ENCODE data around the gene UROC1.

UROC1 gene

DNA sequence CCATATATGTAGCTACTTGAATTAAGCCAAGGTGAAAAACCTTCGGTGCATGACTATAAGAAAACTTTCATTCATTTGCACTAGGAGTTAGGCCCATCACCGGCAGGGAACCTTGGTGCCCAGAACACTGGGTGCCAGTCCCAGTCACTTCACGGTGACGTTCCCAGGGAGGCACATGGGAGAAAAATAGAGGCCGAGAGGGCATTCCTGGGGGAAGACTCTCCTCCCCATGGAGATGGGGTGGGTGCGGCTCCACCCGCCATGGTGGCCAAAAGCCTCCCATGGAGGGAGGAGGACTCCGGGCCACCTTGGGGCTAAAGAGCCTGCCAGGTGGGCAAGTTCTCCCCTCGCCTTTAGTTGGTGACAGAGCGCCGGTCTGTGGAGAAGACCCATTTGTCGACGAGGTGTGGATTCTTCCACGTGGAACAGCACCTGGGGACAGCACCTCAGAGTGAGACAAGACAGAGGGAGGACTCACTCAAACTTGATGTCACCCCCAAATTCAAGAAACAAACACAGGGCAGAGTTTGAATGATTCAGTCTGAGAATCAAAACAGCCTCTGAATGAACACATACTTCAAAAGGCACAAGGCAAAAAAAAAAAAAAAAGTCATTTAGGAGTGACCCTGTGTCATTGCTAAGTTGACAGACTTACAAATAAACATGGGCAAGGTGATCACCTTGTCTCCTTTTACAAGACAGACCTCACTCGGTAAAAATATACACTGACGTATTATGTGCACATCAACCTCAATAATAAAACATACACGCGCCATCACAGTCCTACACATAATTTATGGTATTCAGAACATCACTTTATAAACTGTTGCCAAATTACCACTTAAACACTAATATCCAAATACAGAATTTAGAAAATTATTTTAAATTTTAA is 80.5 kb downstream of the UROC1 start:
- Histone ChIP-seq H3K9ac (ENCODE audit: low read depth in 1 of 2, low read length in 2 of 2) (no peak overlapping the region), H3K36me3 (ENCODE audit: control insufficient read depth in 2 of 2, insufficient read depth in 2 of 2, low read length in 2 of 2) (peaks cover 20 to 43% of the 10 kb centered on the region in 2 donors), H3K4me3 (ENCODE audit: low read length in 2 of 2) (no peak overlapping the region), H3K4me1 (ENCODE audit: control insufficient read depth in 2 of 2, insufficient read depth in 2 of 2, low read length in 2 of 2) (no peaks in the 10 kb centered on the region), H3K27me3 (ENCODE audit: control insufficient read depth in 2 of 2, insufficient read depth in 2 of 2, low read length in 2 of 2) (no peaks in the 10 kb centered on the region), H3K9me3 (ENCODE audit: control insufficient read depth in 2 of 2, low read length in 2 of 2) (no peaks in the 10 kb centered on the region), H3K27ac (ENCODE audit: low read depth in 2 of 2, low read length in 2 of 2) (no peak overlapping the region)

DNA sequence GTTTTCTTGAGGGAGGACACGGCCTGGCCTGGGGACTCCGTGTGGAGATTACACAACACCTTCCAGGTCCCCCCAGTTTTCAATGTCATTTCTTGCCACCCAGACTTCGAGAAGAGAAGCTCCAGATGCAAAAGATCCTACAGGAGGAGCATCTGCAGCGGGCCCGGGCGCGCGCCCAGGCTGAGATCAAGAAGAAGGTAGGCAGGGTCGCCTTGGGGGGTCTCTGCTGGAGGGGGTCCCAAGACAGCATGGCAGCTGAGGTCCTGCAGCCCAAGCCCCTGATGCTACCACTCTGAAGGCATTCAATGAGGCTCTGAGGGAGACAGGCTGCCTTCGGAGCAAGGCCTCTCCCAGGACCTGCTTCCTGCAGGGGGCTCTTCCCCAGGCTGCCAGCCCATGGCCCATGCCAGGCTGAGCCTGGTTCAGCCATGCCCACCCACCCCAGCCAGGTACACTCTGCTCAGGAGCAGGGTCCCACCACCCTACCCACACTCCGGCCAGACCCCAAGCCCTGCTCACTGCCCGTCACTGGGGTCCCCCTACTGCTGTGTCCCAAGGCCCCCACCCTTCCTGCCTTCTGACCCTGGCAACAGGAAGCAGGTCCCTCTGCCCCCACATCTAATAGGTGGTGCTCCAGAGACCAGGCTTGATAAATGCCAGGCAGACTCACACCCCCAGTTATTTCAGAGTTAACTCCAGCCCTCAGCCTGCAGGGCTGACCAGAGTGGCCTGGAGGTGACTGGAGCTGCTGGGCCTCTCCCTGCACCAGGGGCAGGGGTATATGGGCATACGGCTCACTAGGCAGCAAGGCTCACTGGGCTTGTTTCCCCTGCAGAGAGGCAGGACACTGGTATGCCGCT is 81.9 kb downstream of the UROC1 start:
- Histone ChIP-seq H3K27me3 (ENCODE audit: control insufficient read depth in 2 of 2, insufficient read depth in 2 of 2, low read length in 2 of 2) (no peaks in the 10 kb centered on the region), H3K9ac (ENCODE audit: low read depth in 1 of 2, low read length in 2 of 2) (no peak overlapping the region), H3K27ac (ENCODE audit: low read depth in 2 of 2, low read length in 2 of 2) (no peak overlapping the region), H3K9me3 (ENCODE audit: control insufficient read depth in 2 of 2, low read length in 2 of 2) (no peaks in the 10 kb centered on the region), H3K4me3 (ENCODE audit: low read length in 2 of 2) (no peak overlapping the region), H3K36me3 (ENCODE audit: control insufficient read depth in 2 of 2, insufficient read depth in 2 of 2, low read length in 2 of 2) (peaks cover 11 to 38% of the 10 kb centered on the region in 2 donors), H3K4me1 (ENCODE audit: control insufficient read depth in 2 of 2, insufficient read depth in 2 of 2, low read length in 2 of 2) (no peaks in the 10 kb centered on the region)

GRCh38 chr3:126434931-126435411 is 82.6 kb downstream of the UROC1 start:
- no peak overlapping the region for H3K27ac ChIP-seq (ENCODE audit: low read depth in 2 of 2, low read length in 2 of 2)

DNA sequence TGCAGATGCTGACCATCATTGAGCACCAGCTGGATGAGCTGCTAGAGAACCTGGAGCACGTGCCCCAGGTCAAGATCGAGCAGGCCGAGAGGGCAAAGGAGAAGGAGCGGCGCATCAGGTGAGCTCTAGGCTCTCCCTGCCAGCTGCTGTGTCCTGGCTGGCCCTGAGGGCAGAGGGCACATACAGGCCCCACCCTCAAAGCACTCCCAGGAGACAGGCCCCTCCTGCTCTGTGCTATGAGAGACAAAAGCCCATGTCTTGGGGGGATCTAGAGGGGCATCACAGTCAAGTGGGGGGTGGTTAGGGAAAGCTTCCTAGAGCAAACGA is 83.3 kb downstream of the UROC1 start:
- H3K36me3 ChIP-seq (ENCODE audit: control insufficient read depth in 2 of 2, insufficient read depth in 2 of 2, low read length in 2 of 2): peaks cover 8 to 28% of the 10 kb centered on the region in 2 donors
- H3K27me3 ChIP-seq (ENCODE audit: control insufficient read depth in 2 of 2, insufficient read depth in 2 of 2, low read length in 2 of 2): no peaks in the 10 kb centered on the region
- H3K4me3 ChIP-seq (ENCODE audit: low read length in 2 of 2): no peak overlapping the region
- no peak overlapping the region for H3K9ac ChIP-seq (ENCODE audit: low read depth in 1 of 2, low read length in 2 of 2)
- no peaks in the 10 kb centered on the region for H3K4me1 ChIP-seq (ENCODE audit: control insufficient read depth in 2 of 2, insufficient read depth in 2 of 2, low read length in 2 of 2)
- H3K9me3 ChIP-seq (ENCODE audit: control insufficient read depth in 2 of 2, low read length in 2 of 2): no peaks in the 10 kb centered on the region
- H3K27ac ChIP-seq (ENCODE audit: low read depth in 2 of 2, low read length in 2 of 2): no peak overlapping the region

More at GRCh38 chr3:126434931-126435411, 82.6 kb downstream of the UROC1 start:
- Histone ChIP-seq H3K36me3 (ENCODE audit: control insufficient read depth in 2 of 2, insufficient read depth in 2 of 2, low read length in 2 of 2) (peaks cover 11 to 33% of the 10 kb centered on the region in 2 donors), H3K9ac (ENCODE audit: low read depth in 1 of 2, low read length in 2 of 2) (no peak overlapping the region), H3K9me3 (ENCODE audit: control insufficient read depth in 2 of 2, low read length in 2 of 2) (no peaks in the 10 kb centered on the region), H3K27me3 (ENCODE audit: control insufficient read depth in 2 of 2, insufficient read depth in 2 of 2, low read length in 2 of 2) (no peaks in the 10 kb centered on the region), H3K4me3 (ENCODE audit: low read length in 2 of 2) (no peak overlapping the region), H3K4me1 (ENCODE audit: control insufficient read depth in 2 of 2, insufficient read depth in 2 of 2, low read length in 2 of 2) (no peaks in the 10 kb centered on the region)

GRCh38 chr3:126433496-126434263 is 83.9 kb downstream of the UROC1 start:
- Histone ChIP-seq H3K27ac (ENCODE audit: low read depth in 2 of 2, low read length in 2 of 2) (no peak overlapping the region), H3K9ac (ENCODE audit: low read depth in 1 of 2, low read length in 2 of 2) (no peak overlapping the region), H3K27me3 (ENCODE audit: control insufficient read depth in 2 of 2, insufficient read depth in 2 of 2, low read length in 2 of 2) (no peaks in the 10 kb centered on the region), H3K4me1 (ENCODE audit: control insufficient read depth in 2 of 2, insufficient read depth in 2 of 2, low read length in 2 of 2) (no peaks in the 10 kb centered on the region), H3K36me3 (ENCODE audit: control insufficient read depth in 2 of 2, insufficient read depth in 2 of 2, low read length in 2 of 2) (peaks cover 7 to 28% of the 10 kb centered on the region in 2 donors), H3K4me3 (ENCODE audit: low read length in 2 of 2) (no peak overlapping the region), H3K9me3 (ENCODE audit: control insufficient read depth in 2 of 2, low read length in 2 of 2) (no peaks in the 10 kb centered on the region)

DNA sequence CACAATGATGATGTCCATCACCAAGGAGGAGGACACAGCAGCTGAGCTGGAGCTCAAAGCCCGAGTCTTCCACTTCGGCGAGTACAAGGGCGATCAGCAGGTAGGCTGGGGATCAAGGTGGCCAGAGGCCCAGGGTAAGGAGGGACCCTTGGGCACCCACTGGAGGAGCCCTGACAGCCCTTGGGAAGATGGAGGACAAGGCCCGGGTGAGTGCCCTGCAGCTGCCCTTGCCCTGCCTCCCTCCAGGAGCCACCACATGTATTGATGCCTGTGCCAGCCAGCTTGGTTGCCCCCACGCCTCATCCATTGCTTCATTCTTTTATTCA is 84.5 kb downstream of the UROC1 start:
- Histone ChIP-seq H3K9ac (ENCODE audit: low read depth in 1 of 2, low read length in 2 of 2) (no peak overlapping the region), H3K4me3 (ENCODE audit: low read length in 2 of 2) (no peak overlapping the region), H3K27ac (ENCODE audit: low read depth in 2 of 2, low read length in 2 of 2) (no peak overlapping the region), H3K9me3 (ENCODE audit: control insufficient read depth in 2 of 2, low read length in 2 of 2) (no peaks in the 10 kb centered on the region), H3K36me3 (ENCODE audit: control insufficient read depth in 2 of 2, insufficient read depth in 2 of 2, low read length in 2 of 2) (peaks cover 4 to 23% of the 10 kb centered on the region in 2 donors), H3K27me3 (ENCODE audit: control insufficient read depth in 2 of 2, insufficient read depth in 2 of 2, low read length in 2 of 2) (no peaks in the 10 kb centered on the region), H3K4me1 (ENCODE audit: control insufficient read depth in 2 of 2, insufficient read depth in 2 of 2, low read length in 2 of 2) (no peaks in the 10 kb centered on the region)

DNA sequence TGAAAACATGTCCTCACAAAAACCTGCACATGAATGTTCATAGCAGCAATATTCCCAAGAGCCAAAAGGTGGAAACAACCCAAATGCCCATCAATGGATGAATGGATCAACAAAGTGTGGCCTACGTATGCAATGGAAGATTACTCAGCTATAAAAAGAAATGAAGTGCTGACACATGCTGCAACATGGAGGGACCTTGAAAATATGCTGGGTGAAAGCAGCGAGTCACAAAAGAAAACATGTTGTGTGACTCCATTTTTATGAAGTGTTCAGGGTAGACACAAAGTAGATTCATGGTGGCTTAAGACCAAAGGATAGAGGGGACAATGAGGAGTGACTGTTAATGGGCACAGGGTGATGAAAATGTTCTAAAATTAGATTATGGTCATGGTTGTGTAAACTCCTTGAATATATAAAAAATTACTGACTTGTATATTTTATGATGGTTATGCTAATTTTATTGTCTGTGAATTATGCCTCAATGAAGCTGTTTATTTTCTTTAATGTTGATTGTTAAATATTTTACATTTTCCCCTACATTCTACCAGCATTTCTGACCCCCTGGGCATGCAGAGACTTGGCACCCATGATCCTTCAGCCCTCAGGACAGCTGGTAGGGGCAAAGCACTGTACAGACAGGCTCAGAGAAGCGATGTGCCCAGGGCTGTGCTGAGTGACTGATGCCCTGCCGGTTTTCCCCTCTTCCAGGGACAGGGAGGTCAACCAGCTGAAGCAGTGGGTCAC is 85.0 kb downstream of the UROC1 start:
- Histone ChIP-seq H3K4me3 (ENCODE audit: low read length in 2 of 2) (no peak overlapping the region), H3K4me1 (ENCODE audit: control insufficient read depth in 2 of 2, insufficient read depth in 2 of 2, low read length in 2 of 2) (no peaks in the 10 kb centered on the region), H3K27me3 (ENCODE audit: control insufficient read depth in 2 of 2, insufficient read depth in 2 of 2, low read length in 2 of 2) (no peaks in the 10 kb centered on the region), H3K9ac (ENCODE audit: low read depth in 1 of 2, low read length in 2 of 2) (no peak overlapping the region), H3K9me3 (ENCODE audit: control insufficient read depth in 2 of 2, low read length in 2 of 2) (no peaks in the 10 kb centered on the region), H3K36me3 (ENCODE audit: control insufficient read depth in 2 of 2, insufficient read depth in 2 of 2, low read length in 2 of 2) (peaks cover 0 to 18% of the 10 kb centered on the region in 2 donors), H3K27ac (ENCODE audit: low read depth in 2 of 2, low read length in 2 of 2) (no peak overlapping the region)

Data from mucosa of rectum (tissue), 2 donors.